ENCODE measurements around the gene CMIP.

The CMIP gene

GRCh38 chr16:81553080-81553813 lies 108.6 kb downstream of the CMIP start:
- peak overlapping the region; percentile 64 for H3K27ac ChIP-seq
- H3K36me3 ChIP-seq, result peaks cover 8% of the 10 kb centered on the region
- H3K4me1 ChIP-seq (ENCODE audit: control insufficient read depth in 1 of 2, insufficient read depth in 1 of 2, low read depth in 1 of 2, low read length in 1 of 2), result peaks cover 27 to 34% of the 10 kb centered on the region in 2 experiments
- no peaks in the 10 kb centered on the region for H3K9me3 ChIP-seq
- no peaks in the 10 kb centered on the region for H3K27me3 ChIP-seq
- TF ChIP-seq, protein P1, sequence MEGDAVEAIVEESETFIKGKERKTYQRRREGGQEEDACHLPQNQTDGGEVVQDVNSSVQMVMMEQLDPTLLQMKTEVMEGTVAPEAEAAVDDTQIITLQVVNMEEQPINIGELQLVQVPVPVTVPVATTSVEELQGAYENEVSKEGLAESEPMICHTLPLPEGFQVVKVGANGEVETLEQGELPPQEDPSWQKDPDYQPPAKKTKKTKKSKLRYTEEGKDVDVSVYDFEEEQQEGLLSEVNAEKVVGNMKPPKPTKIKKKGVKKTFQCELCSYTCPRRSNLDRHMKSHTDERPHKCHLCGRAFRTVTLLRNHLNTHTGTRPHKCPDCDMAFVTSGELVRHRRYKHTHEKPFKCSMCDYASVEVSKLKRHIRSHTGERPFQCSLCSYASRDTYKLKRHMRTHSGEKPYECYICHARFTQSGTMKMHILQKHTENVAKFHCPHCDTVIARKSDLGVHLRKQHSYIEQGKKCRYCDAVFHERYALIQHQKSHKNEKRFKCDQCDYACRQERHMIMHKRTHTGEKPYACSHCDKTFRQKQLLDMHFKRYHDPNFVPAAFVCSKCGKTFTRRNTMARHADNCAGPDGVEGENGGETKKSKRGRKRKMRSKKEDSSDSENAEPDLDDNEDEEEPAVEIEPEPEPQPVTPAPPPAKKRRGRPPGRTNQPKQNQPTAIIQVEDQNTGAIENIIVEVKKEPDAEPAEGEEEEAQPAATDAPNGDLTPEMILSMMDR (IDR thresholded peaks at IDR 0.05), result no peak
- no peak overlapping the region for H3K4me3 ChIP-seq (ENCODE audit: low read depth in 1 of 2, low read length in 1 of 2)

- Histone ChIP-seq H3K9me3 (no peaks in the 10 kb centered on the region), H3K4me1 (ENCODE audit: control insufficient read depth in 1 of 2, insufficient read depth in 1 of 2, low read depth in 1 of 2, low read length in 1 of 2) (peaks cover 19 to 34% of the 10 kb centered on the region in 2 experiments), H3K27ac (peak overlapping the region; percentile 45), H3K27me3 (no peaks in the 10 kb centered on the region), H3K4me3 (ENCODE audit: low read depth in 1 of 2, low read length in 1 of 2) (no peak overlapping the region), H3K36me3 (peaks cover 8% of the 10 kb centered on the region)
- TF ChIP-seq, protein P1 (IDR thresholded peaks at IDR 0.05), result no peak
Measured at GRCh38 chr16:81553814-81554675, 109.4 kb downstream of the CMIP start.

- H3K4me3 ChIP-seq (ENCODE audit: low read depth in 1 of 2, low read length in 1 of 2), result no peak overlapping the region
- peaks cover 8% of the 10 kb centered on the region for H3K36me3 ChIP-seq
- peaks cover 10 to 30% of the 10 kb centered on the region in 2 experiments for H3K4me1 ChIP-seq (ENCODE audit: control insufficient read depth in 1 of 2, insufficient read depth in 1 of 2, low read depth in 1 of 2, low read length in 1 of 2)
- H3K27me3 ChIP-seq, result no peaks in the 10 kb centered on the region
- no peaks in the 10 kb centered on the region for H3K9me3 ChIP-seq
- TF ChIP-seq, protein P1 (IDR thresholded peaks at IDR 0.05), result no peak
- no peak overlapping the region for H3K27ac ChIP-seq
Measured at GRCh38 chr16:81554979-81555378, 110.4 kb downstream of the CMIP start.

DNA sequence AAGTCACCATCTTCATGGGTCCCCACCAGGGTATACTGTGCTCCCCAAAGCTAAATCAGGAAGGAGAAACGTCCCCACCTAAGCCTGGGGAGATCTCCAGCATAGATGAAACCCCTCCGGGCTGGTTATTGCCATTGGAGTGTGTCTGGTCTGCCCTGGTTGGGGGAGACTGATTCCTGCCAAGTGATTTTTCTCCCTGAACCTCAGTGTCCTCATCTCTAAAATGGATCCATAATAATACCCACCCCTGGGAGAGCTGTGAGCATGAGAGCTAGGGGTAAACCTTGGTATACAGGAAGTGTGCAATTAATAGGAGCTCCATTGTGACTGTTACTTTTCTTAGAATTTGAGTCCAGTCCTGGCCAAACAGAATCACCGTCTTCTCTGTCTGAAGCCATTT lies 111.1 kb downstream of the CMIP start:
- Histone ChIP-seq H3K27ac (no peak overlapping the region), H3K4me1 (ENCODE audit: control insufficient read depth in 1 of 2, insufficient read depth in 1 of 2, low read depth in 1 of 2, low read length in 1 of 2) (peaks cover 10 to 26% of the 10 kb centered on the region in 2 experiments), H3K36me3 (peaks cover 8% of the 10 kb centered on the region), H3K27me3 (no peaks in the 10 kb centered on the region), H3K4me3 (ENCODE audit: low read depth in 1 of 2, low read length in 1 of 2) (no peak overlapping the region), H3K9me3 (no peaks in the 10 kb centered on the region)
- TF ChIP-seq, protein P1 (IDR thresholded peaks at IDR 0.05), result no peak

- Histone ChIP-seq H3K4me3 (ENCODE audit: low read depth in 1 of 2, low read length in 1 of 2) (no peak overlapping the region), H3K4me1 (ENCODE audit: control insufficient read depth in 1 of 2, insufficient read depth in 1 of 2, low read depth in 1 of 2, low read length in 1 of 2) (peaks cover 5 to 17% of the 10 kb centered on the region in 2 experiments), H3K36me3 (peaks cover 8% of the 10 kb centered on the region), H3K27me3 (no peaks in the 10 kb centered on the region), H3K9me3 (no peaks in the 10 kb centered on the region), H3K27ac (peak overlapping the region; percentile 23)
- TF ChIP-seq, protein P1 (IDR thresholded peaks at IDR 0.05), result no peak
Measured at GRCh38 chr16:81556715-81557284, 112.2 kb downstream of the CMIP start.
